ENCODE data around the gene MECP2.
"Not testable (repeated sequence)": the region's sequence is repeated elsewhere in the genome, so short reads cannot be mapped to it uniquely, and the experiment has no call there.

MECP2 gene

GRCh38 chrX:154014429-154015380, 82.8 kb downstream of the MECP2 start:
- no peak for DNase-seq

GRCh38 chrX:154013614-154014360, 83.7 kb downstream of the MECP2 start:
- DNase-seq = peak; percentile 70

- no peak for DNase-seq
These were observed 84.5 kb downstream of the MECP2 start for GRCh38 chrX:154013001-154013421.

DNA sequence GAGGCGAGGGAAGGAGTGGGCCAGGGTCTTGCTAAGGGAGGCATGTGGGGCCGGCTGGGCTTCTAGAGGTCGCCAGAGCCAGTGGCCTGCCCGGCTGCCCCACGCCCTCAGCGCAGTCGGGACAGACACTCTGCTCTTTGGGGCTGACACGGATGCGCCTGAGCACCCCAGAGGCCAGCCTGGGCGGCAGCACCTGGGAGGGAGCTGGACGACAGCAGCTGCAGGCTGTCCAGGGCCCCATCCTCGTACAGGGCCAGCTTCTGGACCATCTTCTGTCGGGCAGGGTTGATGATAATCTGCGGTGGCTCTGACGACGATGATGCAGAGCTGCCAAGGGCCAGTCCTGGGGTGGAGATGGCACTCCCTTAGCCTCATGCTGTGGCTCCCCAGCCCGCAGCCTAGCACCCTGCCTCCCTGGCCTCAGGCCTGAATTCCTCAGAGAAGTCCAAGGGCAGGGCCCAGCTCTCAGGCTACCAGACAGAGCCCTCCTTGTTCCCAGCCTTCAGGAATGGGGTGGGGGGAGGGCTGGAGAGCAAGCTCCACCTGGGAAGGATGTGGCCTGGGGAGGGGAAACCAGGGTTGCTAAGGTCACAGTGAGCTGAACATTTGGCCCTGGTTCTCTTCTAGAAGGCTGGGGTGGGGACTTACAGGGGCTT, 85.1 kb downstream of the MECP2 start:
- DNase-seq = peak; percentile 56

DNA sequence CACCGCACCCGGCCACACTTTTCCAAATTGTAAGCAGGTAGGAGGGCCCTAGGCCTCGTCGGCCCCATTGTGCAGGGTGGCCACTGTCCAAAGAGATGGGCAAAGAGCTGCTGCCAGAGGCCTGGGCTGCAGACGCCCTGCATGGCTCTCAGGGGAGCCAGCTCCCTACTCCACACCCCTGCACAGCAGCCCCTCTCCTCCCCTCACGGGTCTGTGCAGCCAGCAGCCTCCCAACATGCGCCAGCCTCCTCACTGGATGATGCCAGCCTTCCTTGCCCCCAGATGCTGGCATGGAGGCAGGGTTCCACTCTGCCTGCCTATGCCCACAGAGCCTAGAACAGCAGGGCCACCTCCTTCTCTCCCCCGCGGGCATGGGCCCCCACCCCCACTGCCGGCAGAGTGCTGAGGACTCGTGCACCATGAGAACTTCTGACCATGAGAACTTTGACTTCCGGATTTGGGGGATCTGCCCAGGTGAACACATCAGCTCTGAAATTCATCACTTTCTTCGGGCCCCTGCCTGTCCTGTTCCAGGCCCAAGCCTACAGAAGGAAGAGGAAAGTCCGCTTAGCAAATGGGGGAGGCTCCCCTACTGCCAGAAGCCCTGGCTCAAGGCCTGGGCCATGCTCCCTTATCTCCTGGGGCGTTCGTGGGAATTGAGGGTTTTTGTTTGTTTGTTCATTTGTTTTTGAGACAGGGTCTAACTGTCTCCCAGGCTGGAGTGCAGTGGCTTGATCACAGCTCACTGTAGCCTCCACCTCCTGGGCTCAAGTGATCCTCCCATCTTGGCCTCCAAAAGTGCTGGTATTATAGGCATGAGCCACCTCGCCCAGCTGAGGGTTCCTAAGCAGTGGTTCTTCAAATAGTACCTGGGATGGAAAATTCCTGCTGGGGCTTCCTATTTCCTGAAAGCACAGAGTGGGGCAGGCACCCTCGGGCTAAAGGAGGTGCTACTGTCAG, 85.9 kb downstream of the MECP2 start:
- no peak for DNase-seq

DNA sequence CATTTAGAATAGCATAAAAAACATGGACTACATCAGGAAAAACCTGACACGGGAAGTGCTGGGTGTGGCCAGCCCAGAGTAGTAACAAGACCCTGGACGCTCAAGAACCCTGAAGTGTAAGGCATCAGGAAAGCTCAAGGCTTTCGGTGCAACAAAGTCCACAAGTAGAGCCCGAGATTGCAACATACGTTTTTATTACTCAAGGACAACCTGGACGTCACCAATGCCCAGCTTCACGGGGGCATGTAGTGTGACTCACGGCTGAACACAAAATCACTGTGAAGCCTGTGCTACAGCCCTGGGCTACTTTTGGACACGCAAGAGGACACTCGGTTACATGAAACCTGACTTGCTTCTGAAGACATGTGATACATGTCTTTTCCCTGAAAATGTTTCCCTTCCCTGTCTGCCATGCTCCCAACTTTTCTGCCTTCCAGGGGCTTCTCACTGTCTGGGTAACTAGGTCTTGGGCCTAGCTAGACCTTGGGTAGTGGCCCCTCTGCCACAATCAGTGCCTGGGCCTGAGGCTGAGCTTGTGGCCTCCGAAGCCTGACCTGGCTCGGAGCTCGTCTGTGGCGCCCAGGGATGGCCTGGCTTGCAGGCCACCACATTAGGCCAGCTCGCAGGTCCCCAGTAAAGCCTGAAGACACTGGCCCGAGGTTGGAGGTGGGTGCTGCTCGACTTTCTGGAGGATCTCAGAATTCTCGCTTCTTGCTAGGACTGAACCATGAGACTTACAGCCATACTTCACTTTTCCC, 87.0 kb downstream of the MECP2 start:
- DNase-seq = no peak

GRCh38 chrX:154008521-154008920, 89.0 kb downstream of the MECP2 start:
- no peak for DNase-seq

DNA sequence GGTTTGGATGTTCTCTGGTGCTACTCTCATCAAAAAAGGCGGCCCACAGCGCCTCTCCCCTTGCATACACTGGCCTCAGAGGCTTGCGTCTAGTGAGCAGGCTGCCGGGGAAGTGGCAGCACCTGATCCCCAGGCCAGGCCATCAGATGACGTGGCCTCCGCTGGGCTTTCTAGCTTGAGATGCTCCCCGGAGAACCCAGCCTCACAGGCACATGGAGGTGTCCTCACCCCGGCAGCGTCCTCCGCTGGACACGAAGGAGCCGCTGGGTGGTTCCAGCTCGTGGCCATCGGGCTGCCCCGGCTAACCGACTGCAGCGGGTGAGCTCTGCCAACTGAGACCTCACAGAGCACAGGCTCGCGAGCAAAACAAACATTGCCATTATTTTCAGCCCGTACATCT, 90.6 kb downstream of the MECP2 start:
- no peak for DNase-seq

DNA sequence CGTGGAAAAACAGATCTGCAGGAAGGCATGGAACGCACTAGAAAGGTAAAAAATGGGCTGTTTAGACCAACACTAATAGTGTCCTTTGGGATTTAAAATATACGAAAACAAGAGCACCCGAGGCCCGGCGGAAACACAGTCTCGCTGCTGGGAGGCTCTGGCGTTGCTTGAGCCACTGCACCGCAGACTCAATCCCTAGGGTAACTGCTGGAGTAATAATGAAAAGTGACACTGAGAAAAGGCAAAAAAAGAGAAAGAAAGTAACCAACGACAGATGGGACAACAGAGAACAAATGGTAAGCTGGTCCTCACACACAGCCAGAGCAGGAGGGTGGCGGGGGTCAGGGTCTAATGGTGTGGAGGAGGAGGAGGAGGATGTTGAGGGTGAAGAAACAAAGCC, 93.2 kb downstream of the MECP2 start:
- DNase-seq = no peak

DNA sequence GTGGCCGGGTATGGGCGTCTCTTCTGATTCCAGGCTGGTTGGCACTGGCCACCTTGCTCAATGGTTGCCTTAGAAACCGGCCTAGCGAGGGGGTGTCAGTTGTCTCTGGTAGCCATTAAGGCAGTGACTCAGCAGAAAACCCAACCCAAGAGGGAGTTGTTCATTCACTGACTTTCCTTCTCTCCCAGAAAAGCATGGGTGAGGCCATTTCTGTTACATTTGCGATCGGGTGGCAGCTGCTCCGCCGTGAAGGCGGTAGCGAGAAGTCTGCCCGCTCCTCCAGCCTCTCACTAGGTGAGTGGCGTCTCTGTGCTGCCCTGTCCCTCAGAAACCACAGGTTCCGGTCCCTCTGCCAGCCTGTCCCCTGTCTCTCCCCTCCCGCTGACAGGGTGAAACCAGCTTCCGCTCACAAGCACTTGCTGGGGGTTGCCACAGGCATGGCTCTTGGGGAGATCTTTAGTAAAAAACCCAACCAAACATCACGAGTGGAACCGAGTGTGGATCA, 95.2 kb downstream of the MECP2 start:
- DNase-seq = no peak

DNA sequence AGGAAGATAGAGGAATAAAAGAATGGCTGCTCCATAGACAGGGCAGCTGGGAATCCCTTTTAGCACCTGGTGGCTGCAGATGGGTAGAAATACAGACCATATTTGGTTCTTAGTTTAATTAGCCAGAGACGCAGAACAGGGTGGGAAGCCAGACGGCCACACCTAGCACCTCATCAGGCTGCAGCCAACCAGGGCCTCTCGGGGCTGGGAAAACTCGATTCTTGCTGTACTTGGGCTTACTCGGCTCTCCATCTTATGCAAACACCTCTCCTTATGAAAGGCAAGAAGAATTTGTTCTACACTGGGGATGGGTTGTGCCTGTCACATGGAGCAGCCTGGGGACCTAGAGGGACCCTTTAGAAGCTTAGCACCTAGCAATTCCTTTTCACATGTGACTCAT, 97.5 kb downstream of the MECP2 start:
- DNase-seq = no peak

GRCh38 chrX:153999359-154000037, 98.0 kb downstream of the MECP2 start:
- DNase-seq = no peak

GRCh38 chrX:153995504-153995903, 102.0 kb downstream of the MECP2 start:
- no peak for DNase-seq

DNA sequence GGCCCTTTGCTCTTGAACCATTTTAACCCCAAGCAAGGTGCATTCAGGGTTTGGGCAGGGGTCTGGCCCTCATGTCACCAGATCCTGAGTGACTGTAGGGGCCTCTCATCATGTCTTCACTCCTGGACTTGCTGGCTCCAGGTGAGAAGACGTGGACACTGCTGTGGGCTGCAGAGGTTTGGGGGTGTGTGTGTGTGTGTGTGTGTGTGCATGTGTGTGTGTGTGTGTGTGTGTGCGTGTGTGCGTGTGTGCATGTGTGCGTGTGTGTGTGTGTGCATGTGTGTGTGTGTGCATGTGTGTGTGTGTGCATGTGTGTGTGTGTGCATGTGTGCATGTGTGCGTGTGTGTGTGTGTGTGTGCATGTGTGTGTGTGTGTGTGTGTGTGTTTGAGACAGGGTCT, 103.1 kb downstream of the MECP2 start:
- not testable (repeated sequence) for DNase-seq

- no peak for DNase-seq
These were observed 103.5 kb downstream of the MECP2 start for GRCh38 chrX:153993978-153994377.

DNA sequence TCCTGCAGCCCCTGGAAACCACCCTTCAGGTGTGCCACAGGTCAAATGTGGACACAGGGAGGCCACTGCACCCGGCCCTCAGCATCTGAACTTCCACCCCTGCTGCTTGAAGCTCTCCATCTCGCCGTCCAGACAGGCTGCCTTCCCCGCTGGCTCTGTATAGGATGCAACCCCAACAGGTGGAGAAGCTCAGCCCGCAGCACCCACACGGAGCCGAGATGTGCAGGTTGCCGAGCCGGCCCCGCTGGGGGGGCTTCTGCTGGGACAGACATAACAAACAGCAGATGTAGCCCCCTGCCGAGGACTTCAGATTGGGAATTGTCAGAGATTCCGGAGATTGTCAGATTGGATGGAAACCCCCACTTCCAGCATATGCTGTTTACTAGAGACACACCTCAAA, 104.4 kb downstream of the MECP2 start:
- DNase-seq = no peak

GRCh38 chrX:153992180-153992579, 105.3 kb downstream of the MECP2 start:
- DNase-seq = no peak

GRCh38 chrX:153991013-153991580, 106.4 kb downstream of the MECP2 start:
- no peak for DNase-seq

DNA sequence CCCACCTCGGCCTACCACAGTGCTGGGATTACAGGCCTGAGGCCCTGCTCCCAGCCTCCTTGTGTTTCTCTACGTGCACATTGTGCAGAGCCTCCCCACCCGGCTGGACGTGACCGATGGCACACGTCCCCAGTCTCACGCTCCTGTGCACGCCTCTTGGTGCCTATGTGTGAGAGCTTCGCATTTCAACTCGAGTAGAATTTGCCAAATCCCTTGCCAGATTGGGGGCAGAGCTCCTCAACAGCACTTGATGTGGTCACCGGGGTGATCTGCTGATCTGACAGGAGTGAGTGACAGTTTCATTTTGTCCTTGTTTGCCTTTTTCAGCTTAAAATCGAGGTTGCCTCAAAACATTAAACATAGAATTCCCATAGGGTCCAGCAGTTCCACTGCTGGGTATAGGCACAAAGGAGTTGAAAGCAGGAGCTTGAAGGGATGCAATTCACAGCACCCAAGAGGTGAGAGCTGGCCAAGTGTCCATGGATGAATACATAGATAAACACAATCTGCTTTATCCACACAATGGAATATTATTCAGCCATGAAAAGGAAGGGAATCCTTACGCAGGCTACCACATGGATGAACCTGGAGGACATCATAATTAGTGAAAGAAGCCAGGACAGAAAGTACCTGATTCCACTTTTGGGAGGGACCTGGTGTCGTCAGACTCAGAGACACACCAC, 107.4 kb downstream of the MECP2 start:
- no peak for DNase-seq

- no peak for DNase-seq
These were observed 109.0 kb downstream of the MECP2 start for GRCh38 chrX:153988493-153988892.

Measured in right forelimb (tissue), 1 donor.